OCI-LY7 (cell line): ENCODE results near the gene M1AP.

ENCODE experiments used
- EZH2phosphoT487 ChIP-seq: fragments of 200-600 bp; sonication (generic); IDR thresholded peaks from 2 replicates; pipeline ENCODE4 v1.6.1; 2018; ENCODE audit warnings: low read depth, borderline replicate concordance, mild to moderate bottlenecking, mixed run types, antibody characterized with exemption, low read length, moderate library complexity, mixed read lengths
- TF ChIP-seq, protein P1 (sequence below): fragments of 200-600 bp; sonication (generic); conservative IDR thresholded peaks from 2 replicates; pipeline ENCODE4 v1.5.1; 2014; ENCODE audit warnings: mild to moderate bottlenecking, antibody characterized with exemption, low read length, moderate library complexity, mixed read lengths

DNA sequence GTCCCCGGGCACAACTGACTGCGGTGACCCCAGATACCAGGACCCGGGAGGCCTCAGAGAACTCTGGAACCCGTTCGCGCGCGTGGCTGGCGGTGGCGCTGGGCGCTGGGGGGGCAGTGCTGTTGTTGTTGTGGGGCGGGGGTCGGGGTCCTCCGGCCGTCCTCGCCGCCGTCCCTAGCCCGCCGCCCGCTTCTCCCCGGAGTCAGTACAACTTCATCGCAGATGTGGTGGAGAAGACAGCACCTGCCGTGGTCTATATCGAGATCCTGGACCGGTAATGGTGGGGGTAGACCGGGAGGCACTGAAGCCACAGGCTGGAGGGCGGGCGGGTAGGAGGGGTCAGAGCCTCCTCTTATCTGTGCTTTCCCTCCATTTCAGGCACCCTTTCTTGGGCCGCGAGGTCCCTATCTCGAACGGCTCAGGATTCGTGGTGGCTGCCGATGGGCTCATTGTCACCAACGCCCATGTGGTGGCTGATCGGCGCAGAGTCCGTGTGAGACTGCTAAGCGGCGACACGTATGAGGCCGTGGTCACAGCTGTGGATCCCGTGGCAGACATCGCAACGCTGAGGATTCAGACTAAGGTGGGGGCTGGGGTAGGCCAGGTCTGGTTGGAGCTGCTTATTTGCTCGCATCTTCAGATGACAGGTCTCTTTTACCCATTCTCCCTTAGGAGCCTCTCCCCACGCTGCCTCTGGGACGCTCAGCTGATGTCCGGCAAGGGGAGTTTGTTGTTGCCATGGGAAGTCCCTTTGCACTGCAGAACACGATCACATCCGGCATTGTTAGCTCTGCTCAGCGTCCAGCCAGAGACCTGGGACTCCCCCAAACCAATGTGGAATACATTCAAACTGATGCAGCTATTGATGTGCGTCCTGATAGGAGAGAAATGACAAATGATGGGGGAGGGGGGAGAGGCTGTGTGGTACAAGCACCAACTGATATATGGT is 117.6 kb downstream of the M1AP start:
- TF ChIP-seq, protein P1, sequence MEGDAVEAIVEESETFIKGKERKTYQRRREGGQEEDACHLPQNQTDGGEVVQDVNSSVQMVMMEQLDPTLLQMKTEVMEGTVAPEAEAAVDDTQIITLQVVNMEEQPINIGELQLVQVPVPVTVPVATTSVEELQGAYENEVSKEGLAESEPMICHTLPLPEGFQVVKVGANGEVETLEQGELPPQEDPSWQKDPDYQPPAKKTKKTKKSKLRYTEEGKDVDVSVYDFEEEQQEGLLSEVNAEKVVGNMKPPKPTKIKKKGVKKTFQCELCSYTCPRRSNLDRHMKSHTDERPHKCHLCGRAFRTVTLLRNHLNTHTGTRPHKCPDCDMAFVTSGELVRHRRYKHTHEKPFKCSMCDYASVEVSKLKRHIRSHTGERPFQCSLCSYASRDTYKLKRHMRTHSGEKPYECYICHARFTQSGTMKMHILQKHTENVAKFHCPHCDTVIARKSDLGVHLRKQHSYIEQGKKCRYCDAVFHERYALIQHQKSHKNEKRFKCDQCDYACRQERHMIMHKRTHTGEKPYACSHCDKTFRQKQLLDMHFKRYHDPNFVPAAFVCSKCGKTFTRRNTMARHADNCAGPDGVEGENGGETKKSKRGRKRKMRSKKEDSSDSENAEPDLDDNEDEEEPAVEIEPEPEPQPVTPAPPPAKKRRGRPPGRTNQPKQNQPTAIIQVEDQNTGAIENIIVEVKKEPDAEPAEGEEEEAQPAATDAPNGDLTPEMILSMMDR: no peak
- TF ChIP-seq EZH2phosphoT487: no peak
